Measurements from ENCODE around the gene TTC8. TPM values are rescaled to one million over a fixed set of nuclear protein-coding genes. Genes with fewer than 3 reads are reported as not detected.

Gene TTC8
- total RNA-seq, 1 experiment from 2014 or later, result 9.2 TPM

DNA sequence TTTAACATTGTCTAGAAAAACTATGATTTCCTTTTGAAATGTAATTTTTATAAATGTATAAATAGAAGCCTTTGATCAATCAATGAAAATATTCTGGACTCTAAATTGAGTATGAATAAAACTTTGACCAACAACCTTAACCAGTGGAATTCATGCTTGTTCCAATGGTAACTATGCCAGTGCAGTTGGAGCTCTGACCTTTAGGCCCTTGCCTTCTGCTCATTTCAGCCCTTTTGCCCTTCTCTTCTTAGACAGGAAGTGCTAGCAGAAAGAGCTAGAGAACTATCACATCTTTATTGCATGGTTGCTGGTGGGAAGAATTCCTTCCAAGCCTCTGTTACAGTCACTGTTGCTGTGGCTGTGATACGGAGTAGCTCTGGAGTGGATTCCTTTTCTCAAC, 39.7 kb downstream of the TTC8 start:
- no peak overlapping the region for H2BK5ac ChIP-seq (ENCODE audit: insufficient read length, low read length)
- no peaks in the 10 kb centered on the region for H3K27me3 Mint-ChIP-seq (ENCODE audit: low read depth)
- H3K56ac ChIP-seq (ENCODE audit: insufficient read length, low read depth, low read length), result no peak overlapping the region
- no peak overlapping the region for H2BK12ac ChIP-seq (ENCODE audit: insufficient read length, low read depth, low read length)
- H3K4me2 ChIP-seq (ENCODE audit: insufficient read depth, insufficient read length, low read length), result no peak overlapping the region
- no peaks in the 10 kb centered on the region for H3K9me3 ChIP-seq (ENCODE audit: control insufficient read depth, low read depth, low read length)
- peaks cover 0 to 2% of the 10 kb centered on the region in 2 experiments; a peak in 2 of 5 replicates for H3K9me3 Mint-ChIP-seq
- H2AK5ac ChIP-seq (ENCODE audit: insufficient read length, low read length), result no peak overlapping the region
- H3T11ph ChIP-seq (ENCODE audit: low read length), result no peak overlapping the region
- H3K9ac ChIP-seq (ENCODE audit: extremely low read depth, insufficient read length, low read length), result no peak overlapping the region
- no peak overlapping the region for H4K8ac ChIP-seq (replicated peaks; ENCODE audit: insufficient read length, low read depth, low read length)
- TF ChIP-seq, protein P1, sequence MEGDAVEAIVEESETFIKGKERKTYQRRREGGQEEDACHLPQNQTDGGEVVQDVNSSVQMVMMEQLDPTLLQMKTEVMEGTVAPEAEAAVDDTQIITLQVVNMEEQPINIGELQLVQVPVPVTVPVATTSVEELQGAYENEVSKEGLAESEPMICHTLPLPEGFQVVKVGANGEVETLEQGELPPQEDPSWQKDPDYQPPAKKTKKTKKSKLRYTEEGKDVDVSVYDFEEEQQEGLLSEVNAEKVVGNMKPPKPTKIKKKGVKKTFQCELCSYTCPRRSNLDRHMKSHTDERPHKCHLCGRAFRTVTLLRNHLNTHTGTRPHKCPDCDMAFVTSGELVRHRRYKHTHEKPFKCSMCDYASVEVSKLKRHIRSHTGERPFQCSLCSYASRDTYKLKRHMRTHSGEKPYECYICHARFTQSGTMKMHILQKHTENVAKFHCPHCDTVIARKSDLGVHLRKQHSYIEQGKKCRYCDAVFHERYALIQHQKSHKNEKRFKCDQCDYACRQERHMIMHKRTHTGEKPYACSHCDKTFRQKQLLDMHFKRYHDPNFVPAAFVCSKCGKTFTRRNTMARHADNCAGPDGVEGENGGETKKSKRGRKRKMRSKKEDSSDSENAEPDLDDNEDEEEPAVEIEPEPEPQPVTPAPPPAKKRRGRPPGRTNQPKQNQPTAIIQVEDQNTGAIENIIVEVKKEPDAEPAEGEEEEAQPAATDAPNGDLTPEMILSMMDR (conservative IDR thresholded peaks at IDR 0.05), result no peak
- no peak overlapping the region for H3K23ac ChIP-seq (ENCODE audit: insufficient read length, low read depth, low read length)
- no peak overlapping the region for H3K18ac ChIP-seq (ENCODE audit: insufficient read length, low read depth, low read length)
- no peaks in the 10 kb centered on the region for H4K20me1 ChIP-seq (ENCODE audit: control insufficient read depth, insufficient read depth, insufficient read length)
- no peak overlapping the region for H2BK20ac ChIP-seq (ENCODE audit: low read depth, low read length, poor library complexity, severe bottlenecking)
- H2AFZ ChIP-seq (ENCODE audit: low read length), result no peak overlapping the region
- H3K23me2 ChIP-seq (ENCODE audit: insufficient read length, low read depth, low read length, poor library complexity, severe bottlenecking), result no peaks in the 10 kb centered on the region
- H3K4me1 Mint-ChIP-seq, result peaks cover 0 to 4% of the 10 kb centered on the region in 2 experiments; a peak in 1 of 4 replicates
- no peaks in the 10 kb centered on the region for H3K79me1 ChIP-seq (ENCODE audit: insufficient read depth, low read depth, low read length, poor library complexity, severe bottlenecking)
- DNase-seq, result no peak
- H2BK120ac ChIP-seq (ENCODE audit: low read depth, low read length, poor library complexity, severe bottlenecking), result no peak overlapping the region
- H3K27me3 ChIP-seq (ENCODE audit: insufficient read depth, low read length), result no peaks in the 10 kb centered on the region
- H3K27ac Mint-ChIP-seq, result peak overlapping the region in 1 of 3 experiments; percentile 32; a peak in 1 of 7 replicates
- no peak overlapping the region for H3K4ac ChIP-seq (ENCODE audit: low read depth, low read length)
- no peak overlapping the region for H3K4me3 Mint-ChIP-seq
- no peaks in the 10 kb centered on the region for H3K4me1 ChIP-seq (ENCODE audit: insufficient read depth, low read length)
- H3K79me2 ChIP-seq (ENCODE audit: insufficient read depth, low read length), result no peaks in the 10 kb centered on the region
- peaks cover 8 to 12% (median 9%) of the 10 kb centered on the region in 3 experiments for H3K36me3 Mint-ChIP-seq (ENCODE audit: insufficient read depth in 1 of 3, low read depth in 3 of 3)
- no peak overlapping the region for H2BK15ac ChIP-seq (ENCODE audit: low read depth, low read length)
- no peak overlapping the region for H3K27ac ChIP-seq (ENCODE audit: insufficient read length, low read depth, low read length)
- no CpG with 5 or more reads among the region's 1 CpG for WGBS (ENCODE audit: extremely low coverage, insufficient read length, low lambda C conversion rate)
- no peak overlapping the region for H4K5ac ChIP-seq (ENCODE audit: insufficient read length, low read depth, low read length)
- no peak overlapping the region for H4K91ac ChIP-seq (ENCODE audit: insufficient read length, low read depth, low read length)
- no peak overlapping the region for H3K14ac ChIP-seq (ENCODE audit: insufficient read depth, low read length)

Data from H9 (cell line).